IgD-negative memory B cell (primary cell): Measurements from ENCODE around the gene PUS1. TPM values are rescaled to one million over a fixed set of nuclear protein-coding genes. Genes with fewer than 3 reads are reported as not detected.

ENCODE experiments used
- H3K27ac Mint-ChIP-seq, 3 donors: one replicate each; pipeline ENCODE4 v1.8.0; 2020 to 2022; ENCODE audit warnings: mild to moderate bottlenecking in 3 of 3, mixed read lengths in 3 of 3, moderate library complexity in 1 of 3
- H3K27me3 Mint-ChIP-seq: one replicate; pipeline ENCODE4 v1.8.0; 2021; ENCODE audit warnings: mixed read lengths
- H3K36me3 Mint-ChIP-seq: one replicate; pipeline ENCODE4 v1.8.0; 2020; ENCODE audit warnings: mild to moderate bottlenecking, mixed read lengths
- H3K4me1 Mint-ChIP-seq, 3 donors: one replicate each; pipeline ENCODE4 v1.8.0; 2020 to 2022; ENCODE audit warnings: mixed read lengths in 3 of 3, mild to moderate bottlenecking in 1 of 3
- H3K4me3 Mint-ChIP-seq, 4 donors: one replicate each; pipeline ENCODE4 v1.8.0; 2020 to 2022; ENCODE audit warnings: mild to moderate bottlenecking in 4 of 4, mixed read lengths in 4 of 4, moderate library complexity in 3 of 4
- H3K9me3 Mint-ChIP-seq, 3 donors: one replicate each; pipeline ENCODE4 v1.8.0; 2020 to 2021; ENCODE audit warnings: mixed read lengths in 3 of 3, mild to moderate bottlenecking in 1 of 3
- polyA plus RNA-seq: library from polyadenylated mRNA; unstranded; fragments of 300-500 nt; fragmentation: Illumina TruSeq; gene quantifications from one replicate; pipeline ENCODE4 v1.2.3, GENCODE V29; 2021

Gene PUS1
- polyA plus RNA-seq, 1 donor from 2014 or later: 45.5 TPM

- Mint-ChIP-seq H3K4me1 (peaks cover 9 to 11% (median 9%) of the 10 kb centered on the region in 3 donors), H3K9me3 (no peaks in the 10 kb centered on the region), H3K27ac (no peak overlapping the region), H3K36me3 (no peaks in the 10 kb centered on the region), H3K4me3 (no peak overlapping the region), H3K27me3 (no peaks in the 10 kb centered on the region)
Observed at GRCh38 chr12:131917711-131918306, 11.3 kb upstream of the PUS1 start.

DNA sequence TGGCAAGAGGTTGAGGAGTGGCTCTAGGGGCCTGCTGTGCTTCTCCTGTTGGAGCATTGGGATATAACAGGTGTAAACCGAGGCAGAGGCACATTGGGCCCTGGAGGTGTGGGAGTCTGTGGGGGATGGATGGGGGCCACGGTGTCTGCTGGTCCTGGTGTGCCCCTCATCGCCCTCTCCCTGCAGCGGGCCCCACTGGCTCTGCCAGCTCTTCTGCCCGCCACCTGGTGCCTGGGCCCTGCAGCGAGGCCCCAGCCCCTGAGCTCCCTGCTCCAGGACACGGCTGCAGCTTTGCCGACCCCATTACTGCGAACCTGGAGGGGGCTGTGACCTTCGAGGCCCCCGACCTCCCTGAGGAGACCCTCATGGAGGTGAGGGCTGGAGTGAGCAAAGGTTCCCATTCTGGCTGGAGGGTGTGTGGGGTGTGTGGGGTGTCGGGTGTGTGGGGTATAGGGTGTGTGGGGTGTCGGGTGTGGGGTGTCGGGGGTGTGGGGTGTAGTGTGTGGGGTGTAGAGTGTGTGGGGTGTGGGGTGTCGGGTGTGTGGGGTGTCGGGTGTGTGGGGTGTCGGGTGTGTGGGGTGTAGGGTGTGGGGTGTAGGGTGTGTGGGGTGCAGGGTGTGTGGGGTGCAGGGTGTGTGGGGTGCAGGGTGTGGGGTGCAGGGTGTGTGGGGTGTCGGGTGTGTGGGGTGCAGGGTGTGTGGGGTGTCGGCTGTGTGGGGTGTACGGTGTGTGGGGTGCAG is 10.6 kb upstream of the PUS1 start:
- Mint-ChIP-seq H3K4me3 (no peak overlapping the region), H3K36me3 (no peaks in the 10 kb centered on the region), H3K27me3 (no peaks in the 10 kb centered on the region), H3K9me3 (no peaks in the 10 kb centered on the region), H3K27ac (no peak overlapping the region), H3K4me1 (peaks cover 14 to 16% (median 15%) of the 10 kb centered on the region in 3 donors)

GRCh38 chr12:131919051-131919347 is 10.1 kb upstream of the PUS1 start:
- no peak overlapping the region for H3K4me3 Mint-ChIP-seq
- no peaks in the 10 kb centered on the region for H3K9me3 Mint-ChIP-seq
- H3K27ac Mint-ChIP-seq: no peak overlapping the region
- no peaks in the 10 kb centered on the region for H3K36me3 Mint-ChIP-seq
- H3K27me3 Mint-ChIP-seq: no peaks in the 10 kb centered on the region
- H3K4me1 Mint-ChIP-seq: peaks cover 14 to 17% (median 16%) of the 10 kb centered on the region in 3 donors

DNA sequence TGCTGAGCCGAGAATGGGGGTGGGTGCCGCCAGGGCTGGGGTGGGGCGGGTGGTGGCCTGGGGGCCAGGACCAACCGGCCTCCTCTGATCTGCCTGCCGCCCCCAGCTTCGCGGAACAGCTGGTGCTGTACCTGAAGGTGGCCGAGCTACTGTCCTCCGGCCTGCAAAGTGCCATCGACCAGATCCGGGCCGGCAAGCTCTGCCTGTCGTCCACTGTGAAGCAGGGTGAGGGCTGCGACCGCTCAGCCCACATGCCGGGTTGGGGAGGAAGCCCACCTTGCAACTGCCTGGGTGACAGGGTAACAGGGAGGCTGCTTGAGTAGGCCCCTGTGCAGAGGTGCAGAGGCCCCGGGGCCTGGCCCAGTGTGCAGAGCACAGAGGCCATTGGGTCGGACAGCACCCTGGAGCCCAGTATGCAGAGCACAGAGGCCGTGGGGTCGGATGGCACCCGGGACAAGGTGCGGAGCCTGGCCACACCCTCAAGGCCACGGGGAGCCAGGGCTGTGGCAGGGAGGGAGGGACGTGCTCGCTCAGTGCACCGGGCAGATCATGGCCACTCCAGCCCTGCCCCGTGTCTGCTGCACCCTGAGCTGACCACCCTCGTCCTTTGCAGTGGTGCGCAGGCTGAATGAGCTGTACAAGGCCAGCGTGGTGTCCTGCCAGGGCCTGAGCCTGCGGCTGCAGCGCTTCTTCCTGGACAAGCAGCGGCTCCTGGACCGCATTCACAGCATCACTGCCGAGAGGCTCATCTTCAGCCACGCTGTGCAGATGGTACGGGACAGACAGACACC is 9.5 kb upstream of the PUS1 start:
- no peaks in the 10 kb centered on the region for H3K27me3 Mint-ChIP-seq
- H3K27ac Mint-ChIP-seq: no peak overlapping the region
- H3K4me1 Mint-ChIP-seq: peaks cover 18 to 21% (median 21%) of the 10 kb centered on the region in 3 donors
- no peak overlapping the region for H3K4me3 Mint-ChIP-seq
- no peaks in the 10 kb centered on the region for H3K9me3 Mint-ChIP-seq
- H3K36me3 Mint-ChIP-seq: no peaks in the 10 kb centered on the region

- H3K36me3 Mint-ChIP-seq: no peaks in the 10 kb centered on the region
- H3K4me1 Mint-ChIP-seq: peaks cover 22 to 27% (median 25%) of the 10 kb centered on the region in 3 donors
- no peaks in the 10 kb centered on the region for H3K27me3 Mint-ChIP-seq
- no peak overlapping the region for H3K4me3 Mint-ChIP-seq
- peak overlapping the region in 1 of 3 donors; percentile 51 for H3K27ac Mint-ChIP-seq
- no peaks in the 10 kb centered on the region for H3K9me3 Mint-ChIP-seq
Observed at GRCh38 chr12:131920157-131920508, 8.9 kb upstream of the PUS1 start.

DNA sequence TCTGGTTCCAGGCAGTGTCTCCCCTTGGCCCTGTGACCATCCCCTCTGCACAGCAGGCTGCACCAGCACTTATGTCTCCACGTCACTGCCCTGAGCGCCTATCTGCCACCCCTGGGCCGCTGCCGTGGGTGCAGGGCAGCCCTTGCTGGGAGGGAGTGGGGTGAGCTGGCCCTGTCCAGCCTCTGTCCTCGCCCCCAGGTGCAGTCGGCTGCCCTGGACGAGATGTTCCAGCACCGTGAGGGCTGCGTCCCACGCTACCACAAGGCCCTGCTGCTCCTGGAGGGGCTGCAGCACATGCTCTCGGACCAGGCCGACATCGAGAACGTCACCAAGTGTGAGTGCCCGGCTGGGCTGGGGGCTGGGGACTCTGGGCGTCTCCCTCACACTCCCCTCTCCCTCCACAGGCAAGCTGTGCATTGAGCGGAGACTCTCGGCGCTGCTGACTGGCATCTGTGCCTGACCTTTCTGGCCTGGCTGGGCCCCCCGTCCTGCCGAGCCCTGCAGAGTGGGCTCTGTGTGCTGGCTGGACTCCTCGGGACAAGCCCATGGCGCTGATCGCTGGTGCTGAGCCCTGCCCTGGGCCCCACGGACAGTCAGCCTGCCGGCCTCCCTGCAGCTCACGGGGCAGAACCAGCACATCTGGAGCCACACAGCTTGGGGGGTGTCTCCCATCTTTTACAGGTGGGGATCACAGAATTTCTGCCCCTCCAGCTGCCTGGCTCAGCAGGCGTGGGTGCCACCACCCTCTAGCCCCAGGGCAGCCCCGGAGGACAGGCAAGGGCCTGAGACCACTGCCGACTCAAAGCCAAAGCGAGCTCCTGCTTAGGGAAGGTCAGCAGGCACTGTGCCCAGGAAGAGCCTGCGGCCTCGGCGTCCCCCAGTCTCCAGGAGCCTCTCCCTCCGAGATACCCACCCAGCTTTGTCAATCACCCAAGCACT is 7.9 kb upstream of the PUS1 start:
- H3K36me3 Mint-ChIP-seq: no peaks in the 10 kb centered on the region
- peaks cover 22 to 27% (median 25%) of the 10 kb centered on the region in 3 donors for H3K4me1 Mint-ChIP-seq
- no peaks in the 10 kb centered on the region for H3K27me3 Mint-ChIP-seq
- no peaks in the 10 kb centered on the region for H3K9me3 Mint-ChIP-seq
- peak overlapping the region in 1 of 3 donors; percentile 93 for H3K27ac Mint-ChIP-seq
- H3K4me3 Mint-ChIP-seq: peak overlapping the region in 1 of 4 donors; percentile 65

GRCh38 chr12:131921866-131922769 is 7.0 kb upstream of the PUS1 start:
- H3K9me3 Mint-ChIP-seq: no peaks in the 10 kb centered on the region
- no peaks in the 10 kb centered on the region for H3K27me3 Mint-ChIP-seq
- H3K36me3 Mint-ChIP-seq: no peaks in the 10 kb centered on the region
- H3K4me1 Mint-ChIP-seq: peaks cover 22 to 27% (median 25%) of the 10 kb centered on the region in 3 donors
- H3K4me3 Mint-ChIP-seq: peak overlapping the region in 2 of 4 donors; percentile 18 to 81
- peak overlapping the region in 2 of 3 donors; percentile 46 to 93 for H3K27ac Mint-ChIP-seq

DNA sequence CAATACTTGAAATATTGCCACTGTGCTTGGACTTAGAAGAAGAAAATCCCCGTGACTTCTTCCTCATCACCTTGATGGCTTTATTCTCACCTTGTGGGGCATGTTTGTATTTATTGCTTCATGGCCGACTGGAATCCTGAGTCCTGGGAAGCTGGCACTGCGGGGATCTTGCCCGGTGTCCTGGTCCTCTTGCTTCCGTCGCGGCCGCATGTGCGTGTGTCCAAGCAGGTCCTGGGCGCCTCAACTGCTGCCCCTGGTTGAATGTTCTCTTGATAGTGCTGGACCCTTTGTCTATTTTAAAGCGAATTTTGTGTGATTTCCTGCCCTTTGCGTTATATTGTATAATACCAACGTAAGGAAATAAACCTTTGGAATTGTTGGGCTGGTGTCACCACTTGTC is 6.3 kb upstream of the PUS1 start:
- H3K36me3 Mint-ChIP-seq: no peaks in the 10 kb centered on the region
- H3K27ac Mint-ChIP-seq: peak overlapping the region; percentile 46 to 94 (median 89)
- H3K4me3 Mint-ChIP-seq: peak overlapping the region in 3 of 4 donors; percentile 18 to 95 (median 81)
- H3K27me3 Mint-ChIP-seq: no peaks in the 10 kb centered on the region
- peaks cover 22 to 30% (median 28%) of the 10 kb centered on the region in 3 donors for H3K4me1 Mint-ChIP-seq
- no peaks in the 10 kb centered on the region for H3K9me3 Mint-ChIP-seq

DNA sequence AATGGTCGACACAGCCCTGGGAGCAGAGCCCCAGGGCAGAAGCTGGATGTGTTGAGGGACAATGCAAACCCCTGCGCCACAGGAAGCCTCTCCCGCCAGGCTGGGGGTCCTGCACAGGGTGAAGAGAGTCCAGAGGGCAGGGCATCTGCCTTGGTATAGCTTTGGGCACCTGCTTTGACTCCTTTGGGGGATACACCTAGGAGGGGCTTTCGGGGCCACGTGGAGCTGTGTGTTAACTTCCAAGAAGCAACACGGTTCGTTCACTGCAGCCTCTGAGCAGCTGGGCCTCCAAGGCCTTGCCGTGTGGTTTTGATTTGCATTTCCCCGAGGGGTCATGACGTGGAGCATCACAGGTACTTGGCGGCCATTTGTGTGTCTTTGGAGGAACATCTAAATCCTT is 5.8 kb upstream of the PUS1 start:
- Mint-ChIP-seq H3K4me3 (peak overlapping the region; percentile 81 to 95 (median 87)), H3K36me3 (no peaks in the 10 kb centered on the region), H3K27ac (peak overlapping the region; percentile 89 to 94 (median 91)), H3K9me3 (no peaks in the 10 kb centered on the region), H3K4me1 (peaks cover 24 to 35% (median 28%) of the 10 kb centered on the region in 3 donors), H3K27me3 (no peaks in the 10 kb centered on the region)

DNA sequence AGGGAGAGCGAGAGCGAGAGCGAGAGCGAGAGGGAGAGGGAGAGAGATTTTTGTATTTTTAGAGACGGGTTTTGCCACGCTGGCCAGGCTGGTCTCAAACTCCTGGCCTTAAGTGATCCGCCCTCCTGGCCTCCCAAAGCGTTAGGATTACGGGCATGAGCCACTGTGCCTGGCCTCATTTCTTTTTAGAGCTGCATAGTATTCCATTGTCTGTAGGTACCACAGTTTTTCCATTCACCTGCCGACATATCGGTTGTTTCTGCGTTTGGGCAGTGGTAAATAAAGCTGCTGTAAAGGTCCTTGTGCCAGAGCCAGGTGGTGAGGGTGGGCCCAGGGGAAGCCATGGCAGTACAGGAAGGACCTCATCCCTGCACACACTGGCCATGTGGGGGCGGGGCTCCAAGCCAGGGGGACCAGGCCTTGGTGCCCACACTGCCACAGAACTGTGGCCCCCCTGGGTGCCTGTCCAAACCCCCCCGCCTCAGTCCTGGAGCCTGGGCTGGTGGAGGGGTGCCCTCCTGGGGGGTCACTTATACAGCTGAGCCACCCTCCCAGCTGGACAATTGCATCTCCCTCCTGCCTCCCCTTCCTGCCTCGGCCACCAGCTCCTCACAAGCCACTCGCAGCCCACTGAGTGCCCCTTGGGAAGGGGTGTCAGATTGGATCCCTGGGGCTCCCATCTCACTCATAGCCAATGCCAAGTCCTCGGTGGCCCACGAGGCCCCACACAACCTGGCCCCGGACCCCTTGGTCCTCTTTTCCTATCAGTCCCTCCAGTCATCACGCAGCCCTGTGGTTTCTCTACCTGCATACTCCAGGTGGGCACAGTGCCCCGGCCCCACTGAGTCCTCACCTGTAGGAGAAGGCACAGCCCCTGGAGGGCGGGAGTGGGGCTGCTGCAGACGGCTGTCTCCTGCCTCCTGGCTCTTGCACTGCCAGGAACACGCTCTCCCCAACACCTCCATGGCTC is 1.7 kb upstream of the PUS1 start:
- Mint-ChIP-seq H3K36me3 (no peaks in the 10 kb centered on the region), H3K27ac (peak overlapping the region; percentile 76 to 94 (median 87)), H3K4me1 (peaks cover 25 to 37% (median 30%) of the 10 kb centered on the region in 3 donors), H3K4me3 (peak overlapping the region; percentile 72 to 94 (median 92)), H3K27me3 (no peaks in the 10 kb centered on the region), H3K9me3 (no peaks in the 10 kb centered on the region)

GRCh38 chr12:131928080-131928710 is 881 bp upstream of the PUS1 start:
- Mint-ChIP-seq H3K36me3 (no peaks in the 10 kb centered on the region), H3K4me1 (peaks cover 17 to 31% (median 25%) of the 10 kb centered on the region in 3 donors), H3K27me3 (no peaks in the 10 kb centered on the region), H3K9me3 (no peaks in the 10 kb centered on the region), H3K4me3 (peak overlapping the region; percentile 91 to 97 (median 94)), H3K27ac (peak overlapping the region; percentile 76 to 94 (median 87))
